Fibroblast of mammary gland (primary cell): ENCODE measurements around the gene MAPK11.

Experiments
- DNase-seq: peaks from one replicate; pipeline ENCODE4 v3.0.0-alpha.2; 2010; ENCODE audit warnings: low read depth
- H3K4me3 ChIP-seq: 2 replicates; pipeline ENCODE4 v1.5.1; 2011; ENCODE audit warnings: low read depth, mild to moderate bottlenecking, low read length, moderate library complexity; ENCODE audit not compliant: control insufficient read depth
- TF ChIP-seq, protein P1 (sequence below): conservative IDR thresholded peaks from 2 replicates; pipeline ENCODE4 v1.5.1; 2011; ENCODE audit warnings: low read depth, low read length, inconsistent platforms; ENCODE audit not compliant: control insufficient read depth, insufficient read depth

MAPK11 gene

DNA sequence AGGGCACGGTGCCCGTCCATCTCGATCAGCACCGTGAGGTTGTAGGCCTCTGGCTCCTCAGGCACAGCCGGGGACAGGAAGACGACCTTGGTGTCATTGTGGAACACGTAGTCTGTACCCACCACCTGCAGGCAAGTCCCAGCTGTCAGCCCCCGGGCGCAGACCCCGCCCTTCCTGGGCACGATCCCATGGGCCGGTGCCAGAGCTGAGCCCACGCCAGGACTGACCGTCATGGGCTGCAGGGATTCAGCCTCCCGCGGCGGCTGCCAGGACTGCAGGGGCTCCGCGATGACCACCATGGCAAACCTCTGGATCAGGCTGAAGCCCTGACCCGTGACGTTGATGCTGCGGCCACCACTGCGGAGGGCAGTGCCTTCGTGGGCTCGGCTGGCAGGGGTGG lies 11.8 kb upstream of the MAPK11 start:
- no peak for DNase-seq
- no peak overlapping the region for H3K4me3 ChIP-seq
- TF ChIP-seq, protein P1, sequence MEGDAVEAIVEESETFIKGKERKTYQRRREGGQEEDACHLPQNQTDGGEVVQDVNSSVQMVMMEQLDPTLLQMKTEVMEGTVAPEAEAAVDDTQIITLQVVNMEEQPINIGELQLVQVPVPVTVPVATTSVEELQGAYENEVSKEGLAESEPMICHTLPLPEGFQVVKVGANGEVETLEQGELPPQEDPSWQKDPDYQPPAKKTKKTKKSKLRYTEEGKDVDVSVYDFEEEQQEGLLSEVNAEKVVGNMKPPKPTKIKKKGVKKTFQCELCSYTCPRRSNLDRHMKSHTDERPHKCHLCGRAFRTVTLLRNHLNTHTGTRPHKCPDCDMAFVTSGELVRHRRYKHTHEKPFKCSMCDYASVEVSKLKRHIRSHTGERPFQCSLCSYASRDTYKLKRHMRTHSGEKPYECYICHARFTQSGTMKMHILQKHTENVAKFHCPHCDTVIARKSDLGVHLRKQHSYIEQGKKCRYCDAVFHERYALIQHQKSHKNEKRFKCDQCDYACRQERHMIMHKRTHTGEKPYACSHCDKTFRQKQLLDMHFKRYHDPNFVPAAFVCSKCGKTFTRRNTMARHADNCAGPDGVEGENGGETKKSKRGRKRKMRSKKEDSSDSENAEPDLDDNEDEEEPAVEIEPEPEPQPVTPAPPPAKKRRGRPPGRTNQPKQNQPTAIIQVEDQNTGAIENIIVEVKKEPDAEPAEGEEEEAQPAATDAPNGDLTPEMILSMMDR, result no peak

DNA sequence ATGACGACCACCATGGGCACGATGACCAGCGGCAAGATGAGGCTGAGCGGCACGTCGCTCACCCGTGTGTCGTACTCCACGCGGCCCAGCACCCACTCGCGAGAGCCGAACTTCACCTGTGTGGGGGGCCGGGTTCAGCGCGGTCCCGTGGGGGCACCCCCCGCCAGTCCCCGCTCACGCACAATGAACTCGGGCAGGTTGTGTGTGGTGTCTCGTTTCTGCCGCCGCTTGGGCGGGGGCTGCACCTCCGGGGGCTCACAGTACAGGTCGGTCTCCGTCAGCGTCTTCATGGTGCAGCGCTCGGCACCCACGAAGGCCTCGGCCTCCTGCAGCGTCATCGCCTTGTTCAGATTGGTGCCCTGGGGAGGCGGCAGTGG lies 11.2 kb upstream of the MAPK11 start:
- DNase-seq, result no peak
- TF ChIP-seq, protein P1, result no peak
- no peak overlapping the region for H3K4me3 ChIP-seq

DNA sequence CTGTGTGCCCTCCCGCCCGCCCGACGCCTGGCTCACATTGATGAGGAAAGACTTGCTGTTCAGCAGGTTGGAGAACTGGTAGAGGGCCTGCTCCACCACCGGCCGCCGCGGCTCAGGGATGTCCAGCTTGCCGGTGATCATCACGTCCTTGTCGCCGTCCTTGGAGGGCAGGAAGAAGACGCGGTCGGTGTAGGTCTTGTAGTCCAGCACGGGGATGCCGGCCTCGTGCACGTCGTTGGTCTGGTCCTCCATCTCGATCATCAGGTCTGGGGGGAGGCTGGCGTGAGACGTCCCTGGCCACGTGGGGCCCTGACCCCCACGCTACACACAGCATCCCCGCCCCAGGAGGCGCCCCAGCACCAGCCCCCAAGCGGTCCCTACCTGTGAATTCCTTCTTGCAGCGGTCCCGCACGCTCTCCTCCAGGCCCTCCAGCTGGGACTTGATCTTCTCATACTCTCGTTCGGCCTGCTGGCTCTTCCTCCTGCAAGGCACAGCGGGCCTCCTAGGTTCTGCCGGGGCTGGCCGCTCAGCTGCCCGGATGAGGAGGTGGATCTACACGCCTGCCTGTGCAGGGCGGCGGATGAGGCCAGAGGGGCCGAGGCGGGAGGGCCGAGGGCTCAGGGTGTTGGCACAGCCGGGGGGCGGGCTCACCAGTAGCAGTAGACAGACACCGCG lies 10.7 kb upstream of the MAPK11 start:
- H3K4me3 ChIP-seq, result no peak overlapping the region
- DNase-seq, result no peak
- TF ChIP-seq, protein P1, result no peak

DNA sequence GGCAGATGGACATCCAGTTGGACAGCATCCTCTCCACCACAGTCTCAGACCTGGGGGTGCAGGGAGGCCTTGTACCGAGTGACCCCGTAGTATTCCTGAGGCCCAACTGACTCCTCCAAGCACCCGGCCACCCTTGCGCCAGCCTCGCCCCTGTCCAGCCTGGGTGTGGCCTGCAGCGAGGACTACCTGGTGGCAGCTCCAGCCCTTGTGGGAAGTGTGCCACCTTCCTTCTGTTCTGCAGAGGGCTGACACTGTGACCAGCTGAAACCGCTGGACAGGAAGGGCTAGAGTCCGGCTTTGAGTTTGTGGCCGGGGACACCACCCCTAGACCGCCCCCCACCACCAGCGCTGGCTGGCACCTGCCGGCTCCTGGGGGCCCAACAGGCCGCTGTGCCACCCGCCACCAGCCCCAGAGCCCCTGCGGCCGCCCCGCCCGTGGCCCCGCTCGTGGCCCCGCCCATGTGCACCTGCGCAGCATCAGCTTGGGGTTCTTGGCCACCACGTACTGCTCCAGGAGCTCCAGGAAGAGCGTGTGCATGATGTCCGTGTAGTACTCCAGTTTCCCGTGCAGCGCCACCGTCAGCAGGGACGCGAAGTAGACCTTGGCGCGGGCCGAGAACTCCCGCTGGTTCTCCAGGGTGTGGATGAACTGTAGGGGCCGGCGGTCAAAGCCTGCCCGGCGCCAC lies 10.0 kb upstream of the MAPK11 start:
- no peak for DNase-seq
- TF ChIP-seq, protein P1, result no peak
- no peak overlapping the region for H3K4me3 ChIP-seq

DNA sequence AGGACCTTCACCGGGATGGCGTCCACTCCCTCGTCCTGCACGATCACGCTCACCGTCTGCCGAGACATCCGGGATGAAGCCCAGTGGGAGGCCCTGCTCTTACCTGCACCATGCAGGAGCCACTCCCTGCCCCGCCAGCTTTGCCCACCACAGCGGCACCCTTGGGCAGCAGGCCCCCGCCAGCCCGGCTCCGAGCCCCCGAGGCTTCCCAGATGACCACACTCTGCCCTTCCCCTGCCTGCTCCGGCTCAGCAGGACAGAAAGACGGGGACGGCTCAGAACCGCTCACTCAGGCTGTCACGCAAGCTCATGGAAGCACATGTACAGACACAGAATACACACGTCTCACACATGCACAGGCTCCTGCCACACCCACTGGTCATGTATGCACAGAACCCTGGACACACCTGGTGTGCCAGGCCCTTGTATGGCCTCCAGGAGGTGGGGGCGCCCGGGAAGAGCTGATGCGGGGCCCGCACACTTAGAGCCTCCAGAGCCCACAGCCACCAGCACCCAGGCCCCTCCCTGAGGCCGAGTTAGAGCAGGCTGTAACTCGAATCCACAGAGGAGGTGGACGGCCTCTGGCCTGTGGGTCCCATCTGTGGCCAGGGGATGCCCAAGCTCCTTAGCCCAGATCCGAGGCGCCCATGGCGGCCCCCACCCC lies 8.9 kb upstream of the MAPK11 start:
- no peak for DNase-seq
- TF ChIP-seq, protein P1, result no peak
- H3K4me3 ChIP-seq, result no peak overlapping the region

DNA sequence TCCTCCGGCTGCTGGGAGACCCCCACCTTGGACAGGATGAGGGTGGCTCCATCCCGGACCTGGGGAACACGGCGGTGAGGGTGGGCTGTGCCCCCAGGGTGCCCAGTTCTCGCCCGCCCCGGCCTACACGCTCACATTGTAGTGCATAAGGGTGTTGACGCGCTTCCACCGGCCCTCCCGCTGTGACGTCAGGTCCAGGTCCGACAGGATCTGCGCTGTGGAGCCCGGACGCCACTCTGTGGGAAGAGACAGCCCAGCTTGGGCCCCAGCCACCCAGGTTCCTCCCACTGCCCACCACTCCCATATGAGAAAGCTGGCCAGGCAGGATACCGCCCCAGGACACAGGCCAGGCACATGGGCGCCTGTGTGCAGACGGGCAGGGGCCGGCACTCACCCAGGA lies 8.3 kb upstream of the MAPK11 start:
- no peak for DNase-seq
- TF ChIP-seq, protein P1, result no peak
- H3K4me3 ChIP-seq, result no peak overlapping the region

DNA sequence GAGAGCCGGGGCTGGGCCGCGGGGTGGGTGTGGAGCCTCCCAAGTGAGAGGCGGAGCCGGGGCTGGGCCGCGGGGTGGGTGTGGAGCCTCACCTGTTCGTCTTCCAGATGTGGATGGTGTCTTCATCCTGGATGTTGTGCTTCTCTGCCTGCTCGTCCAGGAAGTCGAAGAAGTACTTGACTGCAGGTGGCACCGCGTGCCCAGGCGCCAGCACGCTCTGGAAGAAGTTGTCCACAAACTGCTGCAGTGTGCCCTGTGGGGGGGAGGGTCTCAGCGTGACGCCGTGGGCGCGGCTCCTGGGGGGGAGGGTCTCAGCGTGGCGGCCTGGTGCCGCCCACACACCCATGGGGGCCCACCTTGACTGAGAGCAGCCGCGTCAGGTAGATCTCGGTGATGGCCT lies 7.6 kb upstream of the MAPK11 start:
- H3K4me3 ChIP-seq, result no peak overlapping the region
- DNase-seq, result no peak

More for the DNA sequence above, 7.6 kb upstream of the MAPK11 start:
- TF ChIP-seq, protein P1, result no peak
